HepG2 (cell line): ENCODE measurements around the gene SUOX. TPM values are rescaled to one million over a fixed set of nuclear protein-coding genes. Genes with fewer than 3 reads are reported as not detected.
A peak's percentile ranks its signal among the peaks of the same experiment; 100 is the strongest.

Experiments
- BRCA1 ChIP-seq: sonication (generic); formaldehyde crosslinking; IDR thresholded peaks from 2 replicates; pipeline ENCODE4 v1.4.0; 2020; ENCODE audit warnings: missing genetic modification reagents
- BRD4 ChIP-seq: sonication (generic); formaldehyde crosslinking; IDR thresholded peaks from 2 replicates; pipeline ENCODE4 v1.4.0; 2020; ENCODE audit warnings: missing genetic modification reagents
- CHD4 ChIP-seq: fragments of 200-600 bp; sonication (generic); IDR thresholded peaks from 2 replicates; pipeline ENCODE4 v1.7.0; 2017; ENCODE audit warnings: mild to moderate bottlenecking, low read length, borderline replicate concordance
- HIC2 ChIP-seq: sonication (generic); formaldehyde crosslinking; IDR thresholded peaks from 2 replicates; pipeline ENCODE4 v1.9.0; 2022; ENCODE audit warnings: low read depth, missing genetic modification reagents
- KAT7 ChIP-seq: IDR thresholded peaks from 2 replicates; pipeline ENCODE4 v1.6.1; 2018; ENCODE audit warnings: borderline replicate concordance, missing compliant biosample characterization
- KDM3A ChIP-seq: IDR thresholded peaks from 2 replicates; pipeline ENCODE4 v1.6.1; 2018; ENCODE audit warnings: low read depth, missing compliant biosample characterization
- KLF13 ChIP-seq: sonication (generic); formaldehyde crosslinking; IDR thresholded peaks from 2 replicates; pipeline ENCODE4 v1.4.0; 2020; ENCODE audit warnings: mild to moderate bottlenecking, missing genetic modification reagents
- MYNN ChIP-seq: sonication (generic); formaldehyde crosslinking; IDR thresholded peaks from 2 replicates; pipeline ENCODE4 v1.4.0; 2020; ENCODE audit warnings: mild to moderate bottlenecking, low read depth, missing genetic modification reagents
- NAIF1 ChIP-seq: sonication (generic); formaldehyde crosslinking; IDR thresholded peaks from 2 replicates; pipeline ENCODE4 v1.5.0; 2020; ENCODE audit warnings: mild to moderate bottlenecking, missing genetic modification reagents, borderline replicate concordance
- PAF1 ChIP-seq: IDR thresholded peaks from 2 replicates; pipeline ENCODE4 v1.6.1; 2016; ENCODE audit warnings: missing genetic modification reagents, missing compliant biosample characterization
- PAWR ChIP-seq: sonication (generic); formaldehyde crosslinking; IDR thresholded peaks from 2 replicates; pipeline ENCODE4 v1.4.0; 2020; ENCODE audit warnings: missing genetic modification reagents, mild to moderate bottlenecking, borderline replicate concordance
- POLR2G ChIP-seq: fragments of 200-400 bp; formaldehyde crosslinking; IDR thresholded peaks from 2 replicates; pipeline ENCODE4 v1.6.1; 2018; ENCODE audit warnings: mild to moderate bottlenecking, low read depth, low read length, moderate library complexity
- RCOR2 ChIP-seq: IDR thresholded peaks from 2 replicates; pipeline ENCODE4 v1.6.1; 2016; ENCODE audit warnings: missing biosample characterization, missing genetic modification reagents
- SMAD3 ChIP-seq: sonication (generic); formaldehyde crosslinking; IDR thresholded peaks from 2 replicates; pipeline ENCODE4 v1.4.0; 2020; ENCODE audit warnings: missing genetic modification reagents
- SOX13 ChIP-seq, 3 experiments: fragments of 450-650 bp in 1 of 3; sonication (generic) in 1 of 3; formaldehyde crosslinking in 1 of 3; IDR thresholded peaks in 2 of 3; conservative IDR thresholded peaks in 1 of 3; 2 replicates each; pipeline versions ENCODE4 v1.5.0 to v1.6.1; 2016 to 2020; ENCODE audit warnings: antibody characterized with exemption in 1 of 3, mild to moderate bottlenecking in 1 of 3, missing compliant biosample characterization in 1 of 3, missing genetic modification reagents in 1 of 3, moderate library complexity in 1 of 3
- SYNCRIP ChIP-seq: fragments of 200-400 bp; formaldehyde crosslinking; IDR thresholded peaks from 2 replicates; pipeline ENCODE4 v1.6.1; 2018; ENCODE audit warnings: mild to moderate bottlenecking, low read depth, low read length; ENCODE audit not compliant: insufficient read depth
- THAP11 ChIP-seq: IDR thresholded peaks from 2 replicates; pipeline ENCODE4 v1.6.1; 2016; ENCODE audit warnings: missing biosample characterization, missing genetic modification reagents
- XBP1 ChIP-seq: sonication (generic); formaldehyde crosslinking; IDR thresholded peaks from 2 replicates; pipeline ENCODE4 v1.5.0; 2020; ENCODE audit warnings: missing genetic modification reagents
- ZBED4 ChIP-seq: sonication (generic); formaldehyde crosslinking; IDR thresholded peaks from 2 replicates; pipeline ENCODE4 v1.4.0; 2020; ENCODE audit warnings: missing genetic modification reagents, borderline replicate concordance
- ZNF207 ChIP-seq: fragments of 450-650 bp; IDR thresholded peaks from 2 replicates; pipeline ENCODE4 v1.6.1; 2016; ENCODE audit warnings: antibody characterized with exemption, borderline replicate concordance
- ZNF260 ChIP-seq: sonication (generic); formaldehyde crosslinking; IDR thresholded peaks from 2 replicates; pipeline ENCODE4 v1.4.0; 2020; ENCODE audit warnings: missing genetic modification reagents, low read depth, mild to moderate bottlenecking, borderline replicate concordance
- ZNF333 ChIP-seq: sonication (generic); formaldehyde crosslinking; IDR thresholded peaks from 2 replicates; pipeline ENCODE4 v1.4.0; 2020; ENCODE audit warnings: mild to moderate bottlenecking, missing genetic modification reagents, borderline replicate concordance
- ZNF432 ChIP-seq: sonication (generic); formaldehyde crosslinking; IDR thresholded peaks from 2 replicates; pipeline ENCODE4 v1.5.0; 2020; ENCODE audit warnings: missing genetic modification reagents, mild to moderate bottlenecking, borderline replicate concordance
- ZNF441 ChIP-seq: sonication (generic); formaldehyde crosslinking; IDR thresholded peaks from 2 replicates; pipeline ENCODE4 v1.7.0; 2021; ENCODE audit warnings: missing genetic modification reagents, borderline replicate concordance
- ZNF761 ChIP-seq: sonication (generic); formaldehyde crosslinking; conservative IDR thresholded peaks from 2 replicates; pipeline ENCODE4 v1.4.0; 2020; ENCODE audit warnings: mild to moderate bottlenecking, missing genetic modification reagents
- ZNF879 ChIP-seq: sonication (generic); formaldehyde crosslinking; IDR thresholded peaks from 2 replicates; pipeline ENCODE4 v1.8.1; 2023; ENCODE audit warnings: missing genetic modification reagents
- polyA plus RNA-seq, 8 experiments: library from polyadenylated mRNA; depleted of rRNA in 3 of 8; stranded (reverse) in 7 of 8; unstranded in 1 of 8; fragments of >200 nt; fragmentation: Illumina TruSeq in 4 of 8; extraction: Trizol in 4 of 8; gene quantifications; 2 replicates each; pipeline versions ENCODE4 v1.2.1 to v1.2.3, GENCODE V29; 2011 to 2016; ENCODE audit warnings: low read depth in 4 of 8, missing spikeins in 1 of 8, mixed read lengths in 1 of 8; ENCODE audit not compliant: insufficient read depth in 1 of 8
- total RNA-seq, 5 experiments: library from RNA; depleted of rRNA; stranded (reverse); fragments of >200 nt; fragmentation: Illumina TruSeq; extraction: Trizol; gene quantifications; 2 replicates each; pipeline ENCODE4 v1.2.3, GENCODE V29; 2016; ENCODE audit warnings: low read depth in 1 of 5

Gene SUOX
- total and polyA plus RNA-seq, 2 of the 13 experiments (the other 11 are each of a cell fraction or from before 2014, with no cell fraction given), result 23.9 to 25.9 TPM

- peak; percentile 34; the same call in 1 of the 2 replicates for TF ChIP-seq HIC2 (CRISPR knock-in tag)
- TF ChIP-seq POLR2G, result peak; percentile 92
- no peak for TF ChIP-seq ZNF260 (CRISPR knock-in tag)
- TF ChIP-seq ZBED4 (CRISPR knock-in tag), result no peak
- no peak for TF ChIP-seq RCOR2 (CRISPR knock-in tag)
- no peak for TF ChIP-seq SOX13 (IDR thresholded peaks at IDR 0.05)
- no peak for TF ChIP-seq SOX13 (CRISPR knock-in tag; conservative IDR thresholded peaks at IDR 0.05 in 1 of 2, IDR thresholded peaks at IDR 0.05 in 1 of 2)
- TF ChIP-seq ZNF441, result no peak
- TF ChIP-seq PAF1 (CRISPR knock-in tag), result no peak
- TF ChIP-seq ZNF432 (CRISPR knock-in tag), result no peak
- TF ChIP-seq ZNF761 (CRISPR knock-in tag), result no peak
- no peak for TF ChIP-seq ZNF333 (CRISPR knock-in tag)
- TF ChIP-seq KLF13, result no peak
- no peak for TF ChIP-seq KAT7
- TF ChIP-seq SYNCRIP, result no peak
- TF ChIP-seq BRD4, result peak; percentile 75
- no peak; the same call in 1 of the 2 replicates for TF ChIP-seq NAIF1 (CRISPR knock-in tag)
- no peak for TF ChIP-seq ZNF879 (CRISPR knock-in tag)
- TF ChIP-seq BRCA1 (CRISPR knock-in tag), result peak; percentile 64; the same call in 1 of the 2 replicates
- TF ChIP-seq KDM3A (CRISPR knock-in tag), result no peak
- peak; percentile 81 for TF ChIP-seq THAP11 (CRISPR knock-in tag)
- no peak for TF ChIP-seq MYNN (CRISPR knock-in tag)
- TF ChIP-seq CHD4, result peak; percentile 81
- TF ChIP-seq ZNF207, result no peak
- TF ChIP-seq XBP1, result no peak
- no peak for TF ChIP-seq PAWR
- peak; percentile 54; the same call in 1 of the 2 replicates for TF ChIP-seq SMAD3 (CRISPR knock-in tag)
These were observed at the start of gene SUOX (continued) for GRCh38 chr12:55996715-55997534.
